DMS153 (cell line): ENCODE results near the gene TBCEL.
"Not testable (repeated sequence)": the region's sequence is repeated elsewhere in the genome, so short reads cannot be mapped to it uniquely, and the experiment has no call there.

Experiments
- DNase-seq: peaks from one replicate; lab custom pipeline; 2025; lab: John Stamatoyannopoulos, UW

The TBCEL gene

DNA sequence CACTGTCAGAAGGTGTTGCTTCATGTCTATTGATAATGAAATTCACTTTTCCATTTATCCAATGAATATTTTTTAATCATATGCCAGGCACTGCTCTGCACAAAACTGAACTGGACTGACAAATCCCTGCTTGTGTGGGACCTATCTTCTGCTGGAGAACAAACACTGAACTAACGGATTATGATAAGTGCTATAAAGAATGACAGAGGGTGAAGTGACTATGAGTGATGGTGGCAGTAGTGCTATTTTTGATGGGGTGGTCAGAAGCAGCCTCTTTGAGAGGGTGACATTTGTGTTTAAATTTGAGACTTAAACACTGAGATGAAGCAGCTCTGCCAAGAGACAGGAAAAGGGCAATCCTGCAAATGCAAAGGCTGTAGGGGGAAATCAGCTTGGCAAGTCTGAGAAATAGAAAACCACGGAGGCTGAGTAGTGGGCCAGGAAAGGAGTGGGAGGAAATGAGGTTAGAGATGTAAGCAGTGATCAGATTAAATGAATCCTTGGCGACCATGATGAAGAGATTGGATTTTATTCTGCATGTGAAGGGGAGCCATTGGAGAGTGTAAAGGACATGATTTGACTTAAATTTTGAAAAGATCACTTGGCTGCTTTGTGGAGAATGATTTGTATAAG is 6.0 kb downstream of the TBCEL start:
- DNase-seq = no peak

DNA sequence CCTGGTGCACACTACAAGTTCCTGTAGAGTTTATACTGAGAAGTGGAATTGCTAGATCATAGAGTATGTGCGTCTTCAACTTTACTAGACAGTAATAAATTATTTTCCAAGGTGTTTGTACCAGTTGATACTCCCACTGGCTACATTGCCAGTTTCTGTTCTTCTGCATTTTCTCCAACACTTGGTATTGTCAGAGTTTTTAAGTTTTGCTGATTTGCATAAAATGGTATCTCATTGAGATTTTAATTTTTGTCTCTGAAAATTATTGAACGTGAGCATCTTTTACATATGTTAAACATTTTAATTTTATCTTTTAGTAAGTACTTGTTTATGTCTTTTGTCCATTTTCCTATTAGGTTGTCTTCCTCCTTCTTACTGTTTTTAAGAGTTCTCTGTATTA is 7.3 kb downstream of the TBCEL start:
- no peak for DNase-seq

DNA sequence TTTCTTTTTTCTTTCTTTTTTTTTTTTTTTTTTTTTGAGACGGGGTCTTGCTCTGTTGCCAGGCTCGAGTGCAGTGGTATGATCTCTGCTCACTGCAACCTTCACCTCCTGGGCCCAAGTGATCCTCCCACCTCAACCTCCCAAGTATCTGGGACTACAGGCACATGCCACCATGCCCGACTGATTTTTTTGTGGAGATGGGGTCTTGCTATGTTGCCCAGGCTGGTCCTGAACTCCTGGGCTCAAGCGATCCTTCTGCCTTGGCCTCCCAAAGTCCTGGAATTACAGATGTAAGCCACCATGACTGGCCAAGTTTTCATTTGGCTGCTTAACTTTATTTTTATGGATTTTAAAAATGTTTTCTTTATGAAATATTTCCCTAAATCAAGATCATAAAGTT is 7.7 kb downstream of the TBCEL start:
- not testable (repeated sequence) for DNase-seq

DNA sequence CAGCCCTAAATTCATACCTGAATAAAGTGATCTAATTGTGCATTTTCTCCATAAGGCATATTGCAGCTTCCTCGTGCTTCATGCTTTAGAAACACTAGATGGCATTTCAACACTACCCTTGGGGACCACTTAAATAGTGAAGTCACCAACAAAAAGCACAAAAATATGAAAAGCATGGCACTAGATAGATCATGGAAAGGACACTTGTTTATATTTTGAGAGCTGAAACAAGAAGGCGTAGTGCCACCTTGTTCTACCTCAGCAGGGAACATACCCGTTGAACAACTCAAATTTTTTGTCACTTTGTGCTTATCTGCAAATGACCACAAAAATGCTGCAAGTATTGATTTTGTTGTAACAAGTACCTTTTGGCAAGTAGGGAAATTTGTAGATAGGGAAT is 8.6 kb downstream of the TBCEL start:
- DNase-seq = no peak

DNA sequence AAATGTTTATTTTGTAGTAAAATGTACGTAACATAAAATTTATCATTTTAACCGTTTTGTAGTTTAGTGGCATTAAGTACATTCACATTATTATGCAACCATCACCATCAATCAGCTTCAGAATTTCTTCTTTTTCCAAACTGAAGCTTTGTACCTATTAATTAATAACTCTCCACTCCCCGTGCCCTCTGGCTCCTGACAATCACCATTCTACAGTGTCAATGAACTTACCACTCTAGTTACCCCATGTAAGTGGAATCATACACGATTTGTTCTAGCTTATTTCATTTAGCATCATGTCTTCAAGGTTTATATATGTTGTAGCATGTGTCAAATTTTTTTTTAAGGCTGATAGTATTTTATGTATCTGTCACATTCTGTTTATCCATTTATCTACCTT is 9.7 kb downstream of the TBCEL start:
- no peak for DNase-seq

DNA sequence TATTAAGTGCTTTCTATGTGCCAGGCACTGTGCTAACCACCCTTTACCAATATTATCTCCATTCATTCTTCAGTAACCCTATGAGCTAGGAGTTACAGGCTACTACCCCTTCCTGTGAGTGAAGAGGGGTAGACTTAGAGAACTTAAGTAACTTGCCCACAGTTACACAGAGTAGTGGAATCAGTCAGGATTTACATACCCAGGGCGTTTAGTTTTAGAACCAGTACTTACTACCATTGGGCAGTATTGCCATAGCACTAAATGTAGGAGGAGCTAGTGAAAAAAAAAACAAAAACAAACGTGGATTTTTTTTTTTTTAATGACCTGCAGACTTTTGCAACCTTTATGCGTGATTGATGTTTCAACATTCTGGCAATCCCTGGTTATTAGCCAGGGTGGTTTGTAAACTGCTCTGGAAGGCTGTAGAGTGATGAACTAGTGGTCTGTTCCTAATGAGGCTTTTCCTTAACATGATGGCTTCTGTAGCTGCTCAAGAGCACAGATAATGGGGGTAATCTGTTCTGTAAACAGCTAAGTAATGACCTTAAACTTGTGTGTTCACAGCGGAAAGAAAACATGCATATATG is 11.4 kb downstream of the TBCEL start:
- no peak for DNase-seq

DNA sequence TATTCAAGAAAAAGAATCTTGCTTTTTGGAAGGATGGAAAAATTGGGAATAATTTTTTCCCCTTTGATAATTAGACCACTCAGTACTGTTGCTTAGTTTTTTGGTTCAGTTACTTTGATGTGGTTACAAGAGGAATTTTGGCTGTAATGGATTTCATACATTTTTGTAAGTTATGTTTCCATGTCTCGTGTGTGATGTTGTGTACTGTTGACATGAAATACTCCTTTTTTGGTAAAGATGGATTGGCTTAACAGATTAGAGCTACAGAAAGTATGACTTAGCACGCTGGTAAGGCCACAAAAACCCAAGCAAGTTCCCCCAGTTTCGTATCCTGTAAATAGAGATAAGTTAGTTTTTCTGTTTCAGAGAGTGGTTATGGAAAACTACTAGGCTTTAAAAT is 11.9 kb downstream of the TBCEL start:
- no peak for DNase-seq

DNA sequence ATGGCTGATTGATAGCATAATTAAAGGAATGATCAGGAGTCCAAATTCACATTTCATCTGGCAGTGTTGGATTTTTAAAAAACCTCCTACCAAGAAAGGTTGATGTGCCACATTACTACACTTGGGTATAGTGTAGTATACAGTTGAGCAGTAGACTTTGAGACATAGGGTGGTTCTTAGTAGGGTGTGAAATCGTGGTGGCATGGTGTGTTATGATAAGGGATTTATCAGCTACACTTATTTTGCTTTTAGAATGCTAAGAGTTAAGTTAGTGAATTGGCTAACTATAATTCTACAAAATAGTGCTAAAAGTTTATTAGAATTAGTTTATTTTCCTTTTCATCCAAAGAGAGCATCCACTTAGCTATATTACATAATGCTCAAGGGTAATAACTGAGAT is 13.1 kb downstream of the TBCEL start:
- DNase-seq = no peak

DNA sequence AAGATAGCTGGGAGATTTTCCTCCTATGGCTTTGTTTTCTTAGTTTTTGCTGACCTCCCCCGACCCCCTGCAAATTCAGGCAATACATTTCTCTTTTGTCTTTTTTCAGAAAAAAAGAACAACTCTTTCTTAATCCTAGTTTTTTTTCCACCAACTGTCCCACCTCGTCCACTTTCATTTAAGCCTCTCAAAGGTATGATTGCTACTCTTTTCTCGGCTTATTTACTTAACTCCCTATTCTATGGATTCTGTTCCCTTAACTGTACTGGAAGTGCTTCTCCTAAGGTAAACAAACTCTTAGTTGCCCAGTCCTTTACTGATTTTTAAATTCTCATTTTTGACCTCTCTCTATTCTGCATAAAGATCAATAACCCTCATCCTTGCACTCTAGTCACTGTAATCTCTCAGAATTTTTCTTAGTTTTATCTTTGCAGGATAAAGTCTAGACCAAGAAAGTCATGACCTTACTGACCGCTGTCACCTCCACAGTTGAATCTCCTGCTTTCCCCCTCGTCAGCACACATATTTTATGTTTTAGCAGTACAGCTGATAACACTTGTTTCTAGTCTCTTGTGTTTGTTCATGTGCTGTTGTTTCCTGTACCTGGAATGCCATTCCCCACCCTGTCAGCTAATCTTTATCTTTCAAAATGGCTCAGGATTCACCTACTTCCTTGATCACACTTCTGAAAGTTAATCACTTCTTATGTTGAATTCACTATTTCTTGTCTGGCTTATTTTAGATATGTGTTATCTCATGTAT is 14.9 kb downstream of the TBCEL start:
- no peak for DNase-seq

DNA sequence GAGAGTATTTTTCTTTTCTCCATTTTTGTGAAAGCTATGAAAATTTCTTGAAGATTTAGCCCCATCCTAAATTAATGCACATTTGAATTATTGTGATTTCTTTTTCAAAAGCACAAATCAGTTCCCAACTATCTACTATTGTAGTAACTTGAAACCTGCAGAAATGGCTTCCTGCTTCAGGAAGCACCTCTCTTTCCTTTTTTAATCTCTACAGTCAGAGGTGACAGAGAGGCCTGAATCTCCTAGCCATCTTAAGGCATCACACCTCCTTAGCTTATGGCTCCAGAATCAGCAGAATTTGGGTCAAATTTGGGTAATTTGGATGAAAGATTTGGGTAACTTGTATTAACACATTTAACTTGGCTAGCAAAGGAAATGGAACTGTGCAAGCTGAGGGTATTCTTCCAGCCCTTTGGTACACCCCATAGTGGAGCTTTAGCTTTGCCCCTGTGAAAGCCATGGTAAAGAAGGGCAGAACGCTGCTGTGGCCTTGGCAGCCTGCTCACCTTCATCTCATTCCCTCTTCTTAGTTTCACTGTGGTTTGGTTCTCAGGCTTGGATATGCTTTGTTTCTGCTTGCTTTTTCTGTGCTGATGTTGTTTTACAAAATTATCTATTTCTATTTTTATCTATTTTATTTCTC is 16.2 kb downstream of the TBCEL start:
- no peak for DNase-seq

DNA sequence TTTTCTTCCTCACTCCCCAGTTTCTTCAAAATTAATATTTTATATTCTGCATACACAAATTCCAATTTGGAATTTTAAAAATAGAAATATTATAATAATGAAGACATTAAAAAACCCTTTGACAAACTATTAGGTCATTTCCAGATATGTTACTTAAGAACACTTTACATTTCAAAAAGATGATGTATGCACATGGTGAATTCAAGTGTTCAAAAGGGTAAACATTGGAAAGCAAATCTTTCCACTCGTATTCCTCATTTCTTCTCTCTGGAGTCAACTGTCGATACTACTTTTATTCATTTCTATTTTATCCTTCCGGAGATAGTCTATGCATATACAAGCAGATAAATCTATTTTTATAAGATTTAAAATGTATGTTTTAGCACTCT is 16.7 kb downstream of the TBCEL start:
- DNase-seq = no peak

DNA sequence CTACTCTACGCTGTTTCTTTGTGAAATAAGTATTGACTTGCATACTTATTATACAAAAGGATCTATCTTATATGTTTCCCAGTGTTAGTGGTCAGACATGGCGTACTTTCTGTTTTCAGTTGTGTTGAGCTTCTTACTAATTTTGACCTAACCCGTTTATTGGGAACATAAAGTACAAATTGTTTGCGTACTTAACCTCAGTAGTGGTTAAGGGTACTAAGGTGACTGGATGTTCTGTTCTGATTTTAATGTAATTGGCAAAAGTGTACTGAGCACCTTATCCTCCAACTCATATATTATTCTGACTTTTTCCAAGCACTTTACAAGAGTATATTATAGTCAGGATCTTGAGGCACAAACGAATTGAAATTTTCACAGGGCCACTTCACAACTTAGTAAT is 17.2 kb downstream of the TBCEL start:
- no peak for DNase-seq

DNA sequence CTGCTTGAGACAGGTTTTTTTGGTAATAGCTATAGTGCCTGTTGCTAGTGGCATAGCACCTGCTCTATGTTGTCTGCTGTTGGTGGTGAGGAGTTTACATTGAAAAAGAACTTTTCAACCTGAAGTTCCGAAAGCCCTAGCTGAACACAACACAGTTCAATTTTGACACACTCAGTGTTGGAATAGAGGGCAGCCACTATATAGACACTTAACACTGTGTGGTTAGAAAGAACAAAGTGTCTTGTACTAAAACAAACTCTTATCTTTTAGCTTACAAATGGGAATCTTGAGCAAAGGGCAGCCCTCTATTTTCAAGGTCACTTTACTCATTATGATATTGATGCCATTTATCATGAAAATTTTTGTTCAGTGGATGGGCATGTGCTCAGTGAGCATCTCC is 18.4 kb downstream of the TBCEL start:
- DNase-seq = no peak

DNA sequence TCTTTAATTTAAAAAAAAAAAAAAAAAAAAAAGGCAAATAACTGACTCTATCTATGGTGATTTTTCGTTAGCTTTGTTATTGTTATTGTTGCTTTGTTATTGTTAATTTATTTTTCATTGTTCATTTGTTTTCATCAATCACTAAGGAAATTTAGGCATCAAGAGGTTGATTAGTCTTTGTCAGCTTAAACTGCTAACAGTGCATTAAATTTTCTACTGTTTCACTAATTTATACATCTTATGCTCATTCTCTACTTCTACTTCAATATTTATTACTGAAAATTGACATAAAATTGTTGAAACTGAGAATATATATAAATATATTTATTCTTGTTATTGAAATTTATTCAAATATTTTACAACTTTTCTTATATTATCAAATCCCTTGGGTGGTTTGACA is 24.0 kb downstream of the TBCEL start:
- no peak for DNase-seq

DNA sequence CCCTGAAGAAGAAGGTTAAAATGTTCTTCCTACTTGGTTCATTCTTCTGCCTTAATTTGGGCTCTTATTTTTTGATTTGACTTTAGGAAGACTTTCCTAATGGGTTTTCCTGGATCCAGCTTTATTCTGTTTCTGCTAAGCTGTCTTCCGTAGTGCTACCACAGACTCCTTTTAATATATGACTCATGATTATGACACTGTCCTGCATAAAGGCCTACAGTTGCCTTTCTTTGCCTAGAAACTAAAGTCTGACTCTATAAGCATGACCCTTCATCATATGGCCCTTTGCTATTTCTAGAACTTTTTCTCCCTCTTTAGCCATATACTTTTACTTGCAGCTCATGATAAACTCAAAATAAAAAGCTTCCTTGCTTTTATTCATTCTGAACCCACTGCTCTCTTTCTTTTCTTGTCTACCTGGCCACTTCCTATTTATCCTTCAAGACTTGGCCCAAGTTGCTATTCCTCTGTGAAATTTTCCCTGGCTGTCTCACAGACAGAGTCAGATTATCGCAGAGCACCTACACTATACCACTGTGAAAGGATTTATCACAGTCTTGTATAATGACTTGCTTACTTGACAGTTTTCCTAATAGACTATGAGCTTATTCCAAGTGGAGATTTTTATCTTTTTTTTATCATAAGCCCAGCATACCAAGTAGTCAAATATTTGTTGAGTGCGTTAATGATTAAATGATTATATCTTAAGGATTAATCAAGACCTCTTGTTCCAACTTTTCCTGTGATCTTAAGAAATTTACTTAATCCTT is 24.7 kb downstream of the TBCEL start:
- no peak for DNase-seq

DNA sequence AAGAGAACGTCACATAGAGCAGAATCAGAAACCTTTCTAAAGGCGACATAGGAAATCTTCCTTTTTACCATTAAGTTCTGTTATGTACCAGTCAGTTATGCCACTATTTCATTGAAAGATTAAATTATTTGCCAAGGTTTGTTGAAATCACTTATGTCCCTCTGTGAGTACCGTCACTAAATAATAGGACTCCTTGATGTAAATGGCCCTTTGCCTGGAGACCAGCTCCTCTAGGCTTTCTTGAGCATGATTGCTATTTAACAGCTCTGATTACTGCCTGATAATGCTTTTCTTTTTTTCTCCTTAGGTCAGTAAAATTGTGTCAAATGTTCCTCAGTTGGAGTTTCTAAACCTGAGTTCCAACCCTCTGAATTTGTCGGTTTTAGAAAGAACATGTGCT is 29.3 kb downstream of the TBCEL start:
- DNase-seq = no peak

DNA sequence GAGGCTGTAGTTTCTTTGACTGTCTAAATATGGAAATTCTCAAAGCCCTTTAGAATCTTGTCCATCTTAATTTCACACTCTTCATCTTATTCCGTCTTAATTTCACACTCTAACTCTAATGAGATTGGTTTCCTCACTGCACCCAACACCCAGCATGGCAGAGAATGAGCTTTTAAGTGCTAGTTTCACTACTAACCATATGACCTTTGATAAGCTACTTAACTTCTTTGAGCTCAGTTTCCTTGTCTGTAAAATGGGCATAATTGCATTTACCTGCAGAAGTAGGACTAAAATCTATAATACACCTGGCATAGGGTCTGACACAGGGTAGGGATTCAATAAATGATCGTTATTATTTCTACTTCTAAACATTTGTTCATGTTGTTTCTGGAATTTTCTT is 30.4 kb downstream of the TBCEL start:
- DNase-seq = no peak

DNA sequence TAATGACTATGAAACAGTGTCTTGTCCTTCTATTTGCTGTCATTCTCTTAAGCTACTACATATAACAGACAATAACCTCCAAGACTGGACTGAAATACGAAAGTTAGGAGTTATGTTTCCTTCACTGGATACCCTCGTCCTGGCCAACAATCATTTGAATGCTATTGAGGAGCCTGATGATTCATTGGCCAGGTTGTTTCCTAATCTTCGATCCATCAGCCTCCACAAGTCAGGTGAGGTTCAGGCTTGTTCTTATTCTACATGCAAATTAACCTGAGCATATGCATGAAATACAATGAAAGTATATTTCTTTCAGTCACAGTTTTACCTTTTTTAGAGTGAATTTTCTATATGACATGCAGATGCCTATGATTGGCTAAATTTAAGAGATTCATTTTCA is 31.2 kb downstream of the TBCEL start:
- no peak for DNase-seq

DNA sequence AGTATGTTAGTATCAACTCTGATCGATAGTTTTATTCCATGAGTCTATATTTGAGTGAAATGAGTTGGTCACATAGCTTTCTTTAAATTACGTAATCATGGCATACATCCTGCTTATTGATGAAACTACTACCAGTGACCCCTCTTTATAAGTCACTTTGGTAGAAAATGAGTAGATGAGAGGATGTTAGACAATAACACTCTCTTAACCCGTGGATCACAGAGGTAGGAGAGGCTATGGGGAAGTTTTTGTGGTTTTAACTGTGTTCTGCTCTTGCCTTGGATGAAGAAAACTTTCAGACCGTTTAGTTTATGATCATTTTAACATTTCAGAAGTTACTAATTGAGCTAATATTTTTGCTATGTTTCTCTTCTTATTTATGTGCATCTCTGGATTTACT is 34.0 kb downstream of the TBCEL start:
- DNase-seq = no peak

DNA sequence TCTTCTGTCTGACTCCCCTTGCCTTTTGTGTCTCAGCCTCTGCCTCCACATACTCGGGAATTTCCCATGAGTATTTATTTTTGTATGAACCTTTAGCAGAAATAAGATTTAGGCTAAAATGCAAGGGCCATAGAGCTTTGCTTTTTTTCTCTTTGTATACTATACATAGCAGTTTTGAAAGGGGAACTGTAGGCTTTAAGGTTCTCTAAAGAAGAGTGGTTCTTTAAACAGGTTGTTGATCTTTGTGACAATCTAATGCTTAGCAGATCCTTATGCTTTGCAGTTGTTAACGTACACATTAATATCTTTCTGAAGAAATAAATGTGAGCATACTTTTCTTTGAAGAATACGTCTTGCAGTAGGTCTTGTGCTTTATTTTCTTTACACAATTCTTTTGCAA is 35.0 kb downstream of the TBCEL start:
- DNase-seq = no peak

DNA sequence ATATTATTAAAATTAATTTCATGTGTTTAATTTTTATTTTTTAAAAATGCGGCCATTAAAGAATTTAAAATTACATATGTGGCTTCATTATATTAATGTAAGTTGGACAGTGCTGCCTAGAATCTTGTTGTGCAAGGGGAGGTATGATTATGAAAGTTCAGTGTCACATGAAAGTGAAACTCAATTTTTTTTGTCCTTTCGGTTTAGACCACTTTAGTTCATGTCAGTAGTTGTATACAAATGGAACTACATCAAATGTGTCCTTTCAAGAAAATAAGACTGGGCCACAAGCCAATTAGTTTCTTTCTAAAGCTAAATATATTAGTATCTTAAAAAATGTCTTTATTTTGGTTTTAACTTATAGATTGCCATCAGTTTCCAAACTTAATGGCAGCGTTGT is 35.7 kb downstream of the TBCEL start:
- no peak for DNase-seq

DNA sequence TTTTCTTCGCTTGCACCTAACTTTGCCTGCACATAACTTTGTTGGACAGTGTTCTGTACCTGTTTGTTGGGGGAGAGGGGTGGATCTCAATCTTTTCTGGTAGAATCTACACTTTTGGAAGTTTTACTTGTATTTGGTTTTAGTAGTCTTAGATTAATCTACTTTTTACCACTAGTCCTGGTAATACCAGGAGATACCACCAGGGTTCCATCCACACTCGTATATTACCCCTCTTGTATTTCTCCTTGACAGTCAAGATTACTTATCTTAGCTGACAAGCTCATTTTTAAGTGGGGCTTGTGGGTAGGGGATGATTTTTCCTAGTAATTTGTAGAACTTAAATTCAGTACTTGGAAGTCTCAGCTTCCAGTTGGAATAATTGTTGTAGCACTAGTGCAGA is 39.8 kb downstream of the TBCEL start:
- DNase-seq = no peak

DNA sequence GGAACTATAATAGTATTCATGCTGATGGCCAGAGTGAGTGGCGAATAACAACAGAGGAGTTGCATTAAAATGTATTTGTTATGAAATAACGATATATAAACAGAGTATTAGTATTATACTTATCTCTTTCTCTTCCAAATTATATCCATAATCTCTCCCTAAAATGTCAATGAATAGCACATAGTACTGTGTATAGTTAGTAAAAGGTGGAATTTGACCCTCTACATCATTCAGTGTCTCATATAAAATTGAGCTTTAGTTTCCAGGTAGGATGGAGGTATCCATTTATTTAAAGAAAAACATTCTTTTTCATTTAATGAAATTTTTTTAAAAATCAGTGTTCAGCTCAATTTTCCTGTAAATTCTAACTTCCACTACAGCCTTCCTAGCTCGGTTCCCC is 42.7 kb downstream of the TBCEL start:
- no peak for DNase-seq
